HCT116 (cell line): ENCODE measurements around the gene RNF166. TPM values are rescaled to one million over a fixed set of nuclear protein-coding genes. Genes with fewer than 3 reads are reported as not detected.

Experiments used
- ATAC-seq: fragments of 200-7000 bp; cut with Tn5 transposase; 2 replicates; pipeline ENCODE4 v1.9.1; 2020; ENCODE audit warnings: mild to moderate bottlenecking, moderate library complexity
- BruUV-seq: library from RNA; stranded (reverse); fragments of 400-500 nt; replicated peaks from 2 replicates; lab custom pipeline; 2021; lab: Mats Ljungman, UMichigan
- CTCF ChIA-PET: fragments of 300-600 bp; sonication (Branson Sonifier 250); formaldehyde crosslinking; loops from one replicate; lab custom pipeline; 2021; ENCODE audit warnings: antibody characterized with exemption; lab: Charles Lee
- POLR2A ChIA-PET: fragments of 300-600, 350-600 bp; sonication (Branson Sonifier 250); formaldehyde crosslinking; loops from one replicate; lab custom pipeline; 2021; ENCODE audit warnings: antibody characterized with exemption; lab: Charles Lee
- RAD21 ChIA-PET, 2 experiments: fragments of 300-600 bp; sonication (Branson Sonifier 250); formaldehyde crosslinking; loops; one replicate each; lab custom pipeline; 2023; ENCODE audit warnings: low total read pairs in 2 of 2; ENCODE audit not compliant: uncharacterized antibody in 2 of 2, unreplicated experiment in 2 of 2, low non-redundant PET in 1 of 2; lab: Charles Lee
- DNase-seq: peaks from one replicate; pipeline ENCODE4 v3.0.0-alpha.2; 2010; ENCODE audit warnings: low read depth, low spot score
- H2AFZ ChIP-seq: fragments of 200-600 bp; shearing (Covaris generic), sonication (generic); 2 replicates; pipeline ENCODE4 v1.6.1; 2017; ENCODE audit warnings: low read depth, mixed run types, mixed read lengths, antibody characterized with exemption, low read length; ENCODE audit not compliant: poor library complexity, severe bottlenecking
- H3K27ac ChIP-seq: 2 replicates; pipeline ENCODE4 v1.5.1; 2012; ENCODE audit warnings: low read depth, low read length
- H3K27me3 ChIP-seq: fragments of 200-600 bp; sonication (generic); 2 replicates; pipeline ENCODE4 v1.6.1; 2016; ENCODE audit warnings: mixed run types, low read length, mixed read lengths; ENCODE audit not compliant: insufficient read depth
- H3K36me3 ChIP-seq, 2 experiments: fragments of 200-500 bp in 1 of 2; fragments of 200-600 bp in 1 of 2; sonication (Bioruptor generic) in 1 of 2; sonication (generic) in 1 of 2; 2 replicates each; pipeline versions ENCODE4 v1.5.1 to v1.6.1; 2014 to 2016; ENCODE audit warnings: low read length in 2 of 2, inconsistent platforms in 1 of 2, mixed read lengths in 1 of 2, mixed run types in 1 of 2; ENCODE audit not compliant: insufficient read depth in 2 of 2, control insufficient read depth in 1 of 2
- H3K4me1 ChIP-seq, 2 experiments: fragments of 200-600 bp in 1 of 2; sonication (generic) in 1 of 2; 2 replicates each; pipeline versions ENCODE4 v1.5.1 to v1.6.1; 2012 to 2017; ENCODE audit warnings: low read length in 2 of 2, inconsistent platforms in 1 of 2, mild to moderate bottlenecking in 1 of 2, mixed read lengths in 1 of 2, mixed run types in 1 of 2, moderate library complexity in 1 of 2; ENCODE audit not compliant: insufficient read depth in 2 of 2, control insufficient read depth in 1 of 2
- H3K4me2 ChIP-seq: fragments of 200-600 bp; sonication (generic); 2 replicates; pipeline ENCODE4 v1.6.1; 2017; ENCODE audit warnings: mixed run types, low read length, mixed read lengths
- H3K4me3 ChIP-seq, 2 experiments: fragments of 200-600 bp in 1 of 2; sonication (generic) in 1 of 2; replicated peaks in 1 of 2; 2 replicates each; pipeline ENCODE4 v1.5.1; 2011 to 2016; ENCODE audit warnings: low read length in 2 of 2, control low read depth in 1 of 2, low read depth in 1 of 2, mild to moderate bottlenecking in 1 of 2, mixed read lengths in 1 of 2, mixed run types in 1 of 2
- H3K79me2 ChIP-seq: fragments of 200-600 bp; sonication (generic); 2 replicates; pipeline ENCODE4 v1.6.1; 2017; ENCODE audit warnings: mild to moderate bottlenecking, mixed run types, low read length, moderate library complexity, mixed read lengths; ENCODE audit not compliant: insufficient read depth
- H3K9ac ChIP-seq: fragments of 200-600 bp; sonication (generic); 2 replicates; pipeline ENCODE4 v1.6.1; 2016; ENCODE audit warnings: low read length, mixed read lengths
- H3K9me2 ChIP-seq: fragments of 200-600 bp; sonication (generic), shearing (Covaris generic); 2 replicates; pipeline ENCODE4 v1.6.1; 2017; ENCODE audit warnings: mixed run types, mild to moderate bottlenecking, moderate library complexity; ENCODE audit not compliant: insufficient read depth
- H3K9me3 ChIP-seq, 2 experiments: fragments of 200-500 bp in 1 of 2; fragments of 200-600 bp in 1 of 2; sonication (Bioruptor generic) in 1 of 2; sonication (generic) in 1 of 2; 2 replicates each; pipeline ENCODE4 v1.6.1; 2014 to 2017; ENCODE audit warnings: low read length in 2 of 2, mixed read lengths in 2 of 2, inconsistent platforms in 1 of 2, low read depth in 1 of 2, mild to moderate bottlenecking in 1 of 2, mixed run types in 1 of 2, moderate library complexity in 1 of 2; ENCODE audit not compliant: control insufficient read depth in 1 of 2, insufficient read depth in 1 of 2
- H4K20me1 ChIP-seq: fragments of 200-600 bp; sonication (generic), shearing (Covaris generic); 2 replicates; pipeline ENCODE4 v1.6.1; 2017; ENCODE audit warnings: mixed run types, mild to moderate bottlenecking, moderate library complexity; ENCODE audit not compliant: insufficient read depth
- CBX3 ChIP-seq: IDR thresholded peaks from 2 replicates; pipeline ENCODE4 v1.6.1; 2012; ENCODE audit warnings: low read depth
- EGR1 ChIP-seq: IDR thresholded peaks from 2 replicates; pipeline ENCODE4 v1.6.1; 2012; ENCODE audit warnings: low read depth
- POLR2AphosphoS5 ChIP-seq: IDR thresholded peaks from 2 replicates; pipeline ENCODE4 v1.6.1; 2011; ENCODE audit warnings: mild to moderate bottlenecking, low read depth, low read length, moderate library complexity
- RAD21 ChIP-seq: IDR thresholded peaks from 2 replicates; pipeline ENCODE4 v1.6.1; 2012; ENCODE audit warnings: low read depth, mild to moderate bottlenecking
- SP1 ChIP-seq: IDR thresholded peaks from 2 replicates; pipeline ENCODE4 v1.6.1; 2012; ENCODE audit warnings: low read depth
- TCF7L2 ChIP-seq: IDR thresholded peaks from 2 replicates; pipeline ENCODE4 v1.7.0; 2011; ENCODE audit warnings: borderline replicate concordance, inconsistent platforms; ENCODE audit not compliant: insufficient read depth, insufficient read length; ENCODE audit errors: extremely low read depth
- ZNF274 ChIP-seq: fragments of 200-500 bp; sonication (Bioruptor generic); IDR thresholded peaks from 2 replicates; pipeline ENCODE4 v1.6.1; 2014; ENCODE audit warnings: mild to moderate bottlenecking, low read depth, low read length, inconsistent platforms
- intact Hi-C: fragments of 100-400 bp; cut with micrococcal nuclease; formaldehyde crosslinking; loops from 2 replicates; pipeline ENCODE4 v1.10.0; 2022
- total RNA-seq: library from RNA; stranded (reverse); gene quantifications from one replicate; pipeline ENCODE4 v1.2.1, GENCODE V29; 2021; ENCODE audit not compliant: unreplicated experiment
- TF ChIP-seq, protein P1 (sequence below): IDR thresholded peaks from 2 replicates; pipeline ENCODE4 v1.6.1; 2012
- TF ChIP-seq, protein P2 (sequence below): IDR thresholded peaks from 2 replicates; pipeline ENCODE4 v1.6.1; 2012; ENCODE audit warnings: low read depth

The RNF166 gene
- total RNA-seq, 1 experiment from 2014 or later = 39.4 TPM

DNA sequence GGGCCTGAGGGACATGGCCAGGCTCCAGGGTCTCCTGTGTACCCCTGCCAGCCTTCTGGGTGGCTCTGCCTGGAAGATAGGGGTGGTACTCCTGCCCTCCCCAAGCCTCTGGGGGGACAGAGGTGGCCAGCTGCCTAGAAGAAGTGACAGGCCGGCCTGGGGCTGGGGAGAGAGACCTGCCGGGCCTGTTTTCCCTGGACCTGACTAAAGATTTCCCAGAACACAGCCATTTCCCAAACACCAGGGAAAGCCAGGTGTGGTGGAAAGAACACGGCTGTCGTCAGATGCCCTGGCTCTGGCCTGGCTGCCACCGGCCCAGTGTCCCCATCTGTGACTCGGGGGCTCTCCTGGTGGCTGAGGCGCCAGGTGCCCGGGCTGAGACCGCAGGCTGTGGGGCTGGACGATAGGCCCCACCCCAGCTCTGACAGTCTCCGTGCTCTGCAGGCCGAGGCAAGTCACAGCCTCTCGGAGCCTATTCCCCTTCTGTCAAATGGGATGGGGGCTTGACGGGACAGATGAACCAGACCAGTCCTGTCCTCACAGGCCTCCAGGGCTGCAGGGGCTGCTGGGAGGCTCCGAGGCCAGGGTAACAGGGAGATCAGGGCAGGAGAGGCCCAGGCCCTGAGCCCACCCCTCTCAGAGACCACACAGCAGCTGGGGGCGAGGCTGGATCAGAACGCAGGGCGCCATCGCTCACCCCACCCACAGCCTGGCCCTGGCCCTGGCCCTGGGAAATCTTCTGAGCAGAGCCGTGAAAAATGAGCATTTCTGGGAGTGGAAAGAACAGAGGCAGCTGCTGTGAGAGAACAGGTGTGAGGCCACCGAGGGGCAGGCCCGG, 33.1 kb upstream of the RNF166 start:
- H3K4me3 ChIP-seq = no peak overlapping the region
- no peak overlapping the region for H3K4me2 ChIP-seq
- H3K79me2 ChIP-seq = peaks cover 38% of the 10 kb centered on the region
- no peak for ATAC-seq
- no peak overlapping the region for H3K9ac ChIP-seq
- no TSS peak for BruUV-seq
- POLR2A ChIA-PET = no interaction called here
- peaks cover 0 to 14% of the 10 kb centered on the region in 2 experiments; a peak in 1 of 4 replicates for H3K4me1 ChIP-seq
- CTCF ChIA-PET = no interaction called here
- intact Hi-C loops = loop anchor here (5.0 kb wide), 2 partner anchors 63 to 478 kb away; partner anchors contain the start of genes CDT1 and ZNF778
- H3K9me3 ChIP-seq = no peaks in the 10 kb centered on the region
- H3K27me3 ChIP-seq = no peaks in the 10 kb centered on the region
- no peak for DNase-seq
- no peak overlapping the region for H2AFZ ChIP-seq
- H3K27ac ChIP-seq = peak overlapping the region; percentile 25; the same call in 1 of the 2 replicates
- RAD21 ChIA-PET = no interaction called here
- H3K9me2 ChIP-seq = no peaks in the 10 kb centered on the region
- TF ChIP-seq SP1 = no peak
- H3K36me3 ChIP-seq = peaks cover 13 to 58% of the 10 kb centered on the region in 2 experiments; a peak in 3 of 4 replicates
- peaks cover 5% of the 10 kb centered on the region; the same call in 1 of the 2 replicates for H4K20me1 ChIP-seq

DNA sequence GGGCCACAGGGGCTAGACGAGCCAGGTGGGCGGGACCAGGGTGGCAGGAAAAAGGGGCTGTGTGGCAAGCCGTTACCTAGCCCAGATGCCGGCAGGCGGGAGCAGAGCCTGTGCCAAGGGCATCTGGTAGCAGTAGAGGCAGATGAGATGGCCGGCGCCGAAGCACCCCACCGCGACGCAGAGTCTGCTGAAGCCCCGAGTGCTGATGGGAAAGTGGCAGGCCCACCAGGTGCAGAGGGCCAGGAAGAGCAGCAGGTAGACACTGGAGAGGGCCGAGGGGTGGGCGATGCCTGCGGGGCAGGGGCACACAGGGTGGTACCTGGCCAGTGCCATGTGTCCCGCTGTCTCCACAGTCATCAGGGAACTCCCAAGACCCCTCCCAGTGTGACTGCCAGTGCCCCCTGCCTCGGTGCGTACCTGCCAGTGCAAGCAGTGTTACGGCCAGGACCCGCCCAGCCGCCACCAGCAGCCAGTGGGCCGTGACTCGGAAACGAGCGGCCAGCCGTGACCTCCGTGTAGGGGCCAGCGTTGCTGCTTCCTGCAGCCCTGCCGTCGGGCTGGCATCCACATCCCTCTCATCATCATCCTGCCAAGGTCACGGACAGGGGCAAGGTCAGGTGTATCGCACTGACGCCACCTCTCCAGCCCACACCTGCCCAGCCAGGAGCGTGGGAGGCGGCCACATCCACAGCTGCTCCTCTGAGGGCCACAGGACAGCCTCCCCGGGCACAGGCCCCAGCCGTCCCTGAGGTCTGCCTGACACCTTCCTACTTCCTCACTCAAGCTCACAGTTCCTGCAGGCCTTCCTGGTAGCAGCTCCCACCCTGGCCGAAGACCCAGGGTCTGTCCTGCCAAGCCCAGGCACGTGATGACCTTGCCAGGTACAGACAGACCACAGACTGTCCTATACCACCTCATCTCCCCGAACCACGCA, 32.2 kb upstream of the RNF166 start:
- no peak overlapping the region for H3K4me3 ChIP-seq
- H3K9me3 ChIP-seq = no peaks in the 10 kb centered on the region
- no TSS peak for BruUV-seq
- ChIA-PET RAD21 (interaction anchor here in 1 of 2 experiments (1.0 kb wide), 1 partner anchor 47 kb away, joined by 4 read pairs; the partner anchor contains the start of gene PIEZO1), CTCF (interaction anchor here (0.7 to 2.2 kb wide), 14 partner anchors 10 to 968 kb away, joined by 3 to 59 read pairs (median 8); partner anchors contain the start of genes APRT, PIEZO1 and ZNF778), POLR2A (interaction anchor here (1.2 kb wide), 1 partner anchor 73 kb away, joined by 3 read pairs; the partner anchor contains the start of gene APRT)
- intact Hi-C loops = loop anchor here (5.0 kb wide), 2 partner anchors 64 to 479 kb away; partner anchors contain the start of genes CDT1 and ZNF778
- no peaks in the 10 kb centered on the region for H3K27me3 ChIP-seq
- ATAC-seq (no peak), DNase-seq (no peak)
- peaks cover 19 to 60% of the 10 kb centered on the region in 2 experiments; a peak in 3 of 4 replicates for H3K36me3 ChIP-seq
- H3K27ac ChIP-seq = peak overlapping the region; percentile 58; the same call in 1 of the 2 replicates
- H4K20me1 ChIP-seq = peaks cover 2% of the 10 kb centered on the region; the same call in 1 of the 2 replicates
- H2AFZ ChIP-seq = no peak overlapping the region
- H3K9ac ChIP-seq = no peak overlapping the region
- H3K9me2 ChIP-seq = no peaks in the 10 kb centered on the region
- H3K4me1 ChIP-seq = peaks cover 0 to 8% of the 10 kb centered on the region in 2 experiments; a peak in 1 of 4 replicates
- no peak overlapping the region for H3K4me2 ChIP-seq
- H3K79me2 ChIP-seq = peaks cover 30% of the 10 kb centered on the region
- no peak for TF ChIP-seq ZNF274
- TF ChIP-seq CBX3 = no peak
- no peak for TF ChIP-seq TCF7L2
- TF ChIP-seq EGR1 = no peak
- TF ChIP-seq, protein P1, sequence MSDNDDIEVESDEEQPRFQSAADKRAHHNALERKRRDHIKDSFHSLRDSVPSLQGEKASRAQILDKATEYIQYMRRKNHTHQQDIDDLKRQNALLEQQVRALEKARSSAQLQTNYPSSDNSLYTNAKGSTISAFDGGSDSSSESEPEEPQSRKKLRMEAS = no peak
- no peak; the same call in 1 of the 2 replicates for TF ChIP-seq POLR2AphosphoS5
- no peak for TF ChIP-seq RAD21
- TF ChIP-seq, protein P2, sequence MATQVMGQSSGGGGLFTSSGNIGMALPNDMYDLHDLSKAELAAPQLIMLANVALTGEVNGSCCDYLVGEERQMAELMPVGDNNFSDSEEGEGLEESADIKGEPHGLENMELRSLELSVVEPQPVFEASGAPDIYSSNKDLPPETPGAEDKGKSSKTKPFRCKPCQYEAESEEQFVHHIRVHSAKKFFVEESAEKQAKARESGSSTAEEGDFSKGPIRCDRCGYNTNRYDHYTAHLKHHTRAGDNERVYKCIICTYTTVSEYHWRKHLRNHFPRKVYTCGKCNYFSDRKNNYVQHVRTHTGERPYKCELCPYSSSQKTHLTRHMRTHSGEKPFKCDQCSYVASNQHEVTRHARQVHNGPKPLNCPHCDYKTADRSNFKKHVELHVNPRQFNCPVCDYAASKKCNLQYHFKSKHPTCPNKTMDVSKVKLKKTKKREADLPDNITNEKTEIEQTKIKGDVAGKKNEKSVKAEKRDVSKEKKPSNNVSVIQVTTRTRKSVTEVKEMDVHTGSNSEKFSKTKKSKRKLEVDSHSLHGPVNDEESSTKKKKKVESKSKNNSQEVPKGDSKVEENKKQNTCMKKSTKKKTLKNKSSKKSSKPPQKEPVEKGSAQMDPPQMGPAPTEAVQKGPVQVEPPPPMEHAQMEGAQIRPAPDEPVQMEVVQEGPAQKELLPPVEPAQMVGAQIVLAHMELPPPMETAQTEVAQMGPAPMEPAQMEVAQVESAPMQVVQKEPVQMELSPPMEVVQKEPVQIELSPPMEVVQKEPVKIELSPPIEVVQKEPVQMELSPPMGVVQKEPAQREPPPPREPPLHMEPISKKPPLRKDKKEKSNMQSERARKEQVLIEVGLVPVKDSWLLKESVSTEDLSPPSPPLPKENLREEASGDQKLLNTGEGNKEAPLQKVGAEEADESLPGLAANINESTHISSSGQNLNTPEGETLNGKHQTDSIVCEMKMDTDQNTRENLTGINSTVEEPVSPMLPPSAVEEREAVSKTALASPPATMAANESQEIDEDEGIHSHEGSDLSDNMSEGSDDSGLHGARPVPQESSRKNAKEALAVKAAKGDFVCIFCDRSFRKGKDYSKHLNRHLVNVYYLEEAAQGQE = no peak
